ENCODE results near the gene AUH.
A peak's percentile ranks its signal among the peaks of the same experiment; 100 is the strongest.
"Not testable (repeated sequence)": the region's sequence is repeated elsewhere in the genome, so short reads cannot be mapped to it uniquely, and the experiment has no call there.

AUH gene
- 1.8 to 13.1 (median 8.5) reads per million in 18 experiments for total RNA-seq

- DNase-seq = peak; percentile 83 to 92
Observed at GRCh38 chr9:91361291-91362050, at the start of gene AUH. Gene AUH (minus strand): TSS chr9:91361918. CDS start chr9:91361889, 29 bp downstream.

- peak; percentile 69 to 87 for DNase-seq
Observed at GRCh38 chr9:91411096-91411771, 49.5 kb upstream of the AUH start.

- DNase-seq = no peak
Observed at GRCh38 chr9:91410161-91410560, 48.4 kb upstream of the AUH start.

- DNase-seq = no peak
Observed at GRCh38 chr9:91408475-91408874, 46.8 kb upstream of the AUH start.

- peak; percentile 38 to 40 for DNase-seq
Observed at GRCh38 chr9:91407580-91408318, 46.0 kb upstream of the AUH start.

GRCh38 chr9:91405343-91406077, 43.8 kb upstream of the AUH start:
- DNase-seq = no peak

- DNase-seq = no peak
Observed at GRCh38 chr9:91403665-91404543, 42.2 kb upstream of the AUH start.

GRCh38 chr9:91398926-91399325, 37.2 kb upstream of the AUH start:
- no peak for DNase-seq

- peak; percentile 78 to 87 for DNase-seq
Observed at GRCh38 chr9:91395553-91396471, 34.1 kb upstream of the AUH start.

- DNase-seq = peak; percentile 75 to 90
Observed at GRCh38 chr9:91395106-91395552, 33.4 kb upstream of the AUH start.

- DNase-seq = no peak
Observed at GRCh38 chr9:91393826-91394225, 32.1 kb upstream of the AUH start.

GRCh38 chr9:91392435-91392834, 30.7 kb upstream of the AUH start:
- no peak for DNase-seq

- DNase-seq = no peak
Observed at GRCh38 chr9:91391818-91392217, 30.1 kb upstream of the AUH start.

GRCh38 chr9:91391412-91391811, 29.7 kb upstream of the AUH start:
- no peak for DNase-seq

- not testable (repeated sequence) for DNase-seq
Observed at GRCh38 chr9:91389686-91390085, 28.0 kb upstream of the AUH start.

GRCh38 chr9:91386765-91387164, 25.0 kb upstream of the AUH start:
- DNase-seq = no peak

GRCh38 chr9:91384954-91385353, 23.2 kb upstream of the AUH start:
- no peak for DNase-seq

- no peak for DNase-seq
Observed at GRCh38 chr9:91383577-91383976, 21.9 kb upstream of the AUH start.

- DNase-seq = no peak
Observed at GRCh38 chr9:91382298-91382697, 20.6 kb upstream of the AUH start.

- DNase-seq = peak in 1 of 2 donors; percentile 15
Observed at GRCh38 chr9:91379426-91379825, 17.7 kb upstream of the AUH start.

Data from inflammatory macrophage (primary cell).